Raji (cell line): ENCODE data around the gene KPNA3.

Experiments used
- POLR2A ChIP-seq: IDR thresholded peaks from 2 replicates; pipeline ENCODE4 v1.6.1; 2011; ENCODE audit warnings: low read depth, low read length, control low read depth; ENCODE audit not compliant: insufficient read depth

KPNA3 gene

DNA sequence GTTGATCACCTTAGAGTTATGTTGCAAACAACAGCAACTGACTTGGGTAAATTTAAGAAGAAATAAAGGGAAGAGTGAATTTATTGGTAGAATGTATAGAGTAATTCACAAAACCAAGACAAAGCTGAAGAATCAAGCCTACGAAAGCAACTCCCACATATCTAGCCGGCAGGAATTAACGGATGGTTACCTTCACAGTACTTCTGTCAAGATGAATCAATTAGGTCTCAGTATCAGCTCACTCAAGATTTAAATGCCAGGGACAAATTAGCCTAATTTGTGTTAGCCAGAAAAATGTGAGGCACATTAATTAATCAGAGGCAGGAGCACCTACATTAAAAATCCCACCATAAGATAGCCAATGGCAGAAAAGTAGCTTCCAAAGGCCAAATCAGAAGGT, 10.7 kb downstream of the KPNA3 start:
- TF ChIP-seq POLR2A: no peak

DNA sequence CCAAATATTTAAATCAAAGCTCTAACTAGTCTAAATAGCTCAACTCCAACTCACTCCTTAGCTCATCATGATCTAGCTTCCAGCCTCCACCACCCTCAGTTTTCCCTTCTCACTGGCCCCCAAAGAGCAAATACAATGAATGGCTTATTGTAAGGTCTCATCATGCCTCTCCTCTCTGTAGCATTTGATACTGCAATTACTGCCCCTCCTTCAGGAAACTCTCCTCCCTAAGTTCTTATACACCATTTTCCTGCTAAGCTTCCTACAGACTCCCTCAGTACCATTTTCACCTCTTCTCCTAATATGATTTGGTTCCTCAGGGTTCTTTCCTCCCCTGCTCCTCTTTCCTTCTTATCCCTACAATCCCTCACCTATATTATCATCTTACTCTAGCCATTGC, 12.8 kb downstream of the KPNA3 start:
- TF ChIP-seq POLR2A: no peak

DNA sequence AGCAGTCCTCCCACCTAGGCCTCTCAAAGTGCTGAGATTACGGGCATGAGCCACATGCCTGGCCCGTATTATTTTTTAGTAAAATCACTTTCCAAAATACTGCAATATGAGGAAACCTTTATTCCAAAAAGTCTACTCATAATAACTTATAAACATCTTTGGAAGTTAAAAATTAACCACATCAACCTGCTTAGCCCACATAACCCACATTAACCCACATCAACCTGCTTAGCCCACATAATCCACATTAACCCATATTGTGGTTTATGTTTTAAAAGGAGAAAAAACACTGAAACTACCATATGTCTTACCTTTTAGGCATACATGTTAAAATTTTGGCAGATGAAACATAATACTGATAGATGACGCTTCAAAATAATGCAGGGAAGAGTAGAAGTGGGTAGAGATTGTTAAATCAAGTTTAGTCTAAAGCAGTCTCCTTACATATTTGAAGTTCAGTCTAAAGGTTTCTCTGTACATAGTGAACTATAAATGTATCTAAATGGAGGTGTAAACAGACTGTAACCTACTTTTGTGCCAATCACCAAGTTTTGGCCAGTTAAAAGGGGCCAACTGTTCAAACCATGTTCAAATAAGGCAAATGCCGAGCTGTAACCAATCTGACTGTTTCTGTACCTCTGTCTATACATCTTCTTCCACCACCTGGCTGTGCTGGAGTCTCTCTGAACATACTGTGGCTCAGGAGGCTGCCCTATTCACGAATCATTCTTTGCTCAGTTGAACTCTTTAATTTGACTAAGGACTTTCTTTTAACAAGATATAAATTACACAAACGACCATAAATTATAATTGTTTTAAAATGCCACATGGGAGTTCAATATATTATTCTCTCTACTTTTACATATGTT, 14.5 kb downstream of the KPNA3 start:
- TF ChIP-seq POLR2A: no peak

DNA sequence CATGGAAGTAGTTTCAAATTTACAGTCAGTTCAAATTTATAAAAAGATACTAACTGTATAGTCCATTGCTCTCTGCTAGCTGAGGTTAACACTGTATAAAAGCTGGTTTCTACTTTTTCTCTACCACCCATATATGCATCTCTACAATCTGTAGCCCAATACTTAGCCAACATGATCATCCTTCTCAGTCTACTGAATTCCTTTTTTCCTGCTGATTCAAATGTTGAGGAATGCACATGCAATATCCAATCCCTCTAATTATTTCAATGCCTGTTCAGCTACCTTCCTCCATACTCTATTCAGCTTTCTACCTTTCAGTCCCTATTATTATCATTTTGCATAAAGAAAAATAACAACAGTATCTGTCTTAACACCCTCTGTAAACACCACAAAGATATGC, 15.6 kb downstream of the KPNA3 start:
- TF ChIP-seq POLR2A: no peak

DNA sequence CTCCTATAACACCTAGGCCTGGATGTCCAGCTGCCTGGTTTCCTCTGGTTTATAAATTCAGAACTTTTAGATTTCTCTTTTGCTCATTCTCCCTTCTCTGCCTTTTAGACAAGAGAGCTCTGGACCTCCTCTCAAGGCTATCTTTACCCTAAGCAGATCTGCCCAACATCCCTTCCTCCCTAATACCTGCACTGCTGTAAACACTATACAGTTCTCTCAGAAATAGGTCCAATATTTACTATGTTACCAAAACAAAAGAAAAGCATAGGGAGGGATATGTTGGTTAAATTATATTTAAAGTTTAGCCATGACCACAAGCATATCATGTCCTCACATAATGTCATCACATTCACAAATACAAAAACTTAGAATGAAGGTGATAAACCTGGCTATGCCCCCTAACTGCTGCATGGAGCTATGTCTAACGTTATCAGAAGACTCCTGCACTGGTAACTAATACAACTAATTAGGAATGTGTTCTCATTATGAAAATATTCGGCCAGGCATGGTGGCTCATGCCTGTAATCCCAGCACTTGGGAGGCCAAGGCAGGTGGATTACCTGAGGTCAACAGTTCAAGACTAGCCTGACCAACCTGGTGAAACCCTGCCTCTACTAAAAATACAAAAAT, 18.0 kb downstream of the KPNA3 start:
- no peak for TF ChIP-seq POLR2A

DNA sequence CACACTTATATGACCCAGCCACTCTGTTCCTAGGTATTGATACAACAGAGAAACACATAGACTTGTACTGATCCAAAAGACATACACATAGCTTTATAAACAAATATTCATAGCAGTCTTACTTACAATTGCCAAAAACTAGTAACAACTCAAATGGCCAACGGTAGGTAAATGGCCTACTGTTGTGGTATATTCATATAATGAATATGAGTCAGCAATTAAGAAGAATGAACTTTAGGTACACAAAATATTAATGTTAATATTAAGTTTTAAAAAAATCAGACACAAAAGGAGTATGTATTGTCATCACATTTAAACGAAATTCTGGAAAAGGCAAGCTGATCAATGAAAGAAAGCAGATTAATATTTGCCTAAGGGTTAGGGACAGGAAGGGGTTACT, 19.7 kb downstream of the KPNA3 start:
- no peak for TF ChIP-seq POLR2A

DNA sequence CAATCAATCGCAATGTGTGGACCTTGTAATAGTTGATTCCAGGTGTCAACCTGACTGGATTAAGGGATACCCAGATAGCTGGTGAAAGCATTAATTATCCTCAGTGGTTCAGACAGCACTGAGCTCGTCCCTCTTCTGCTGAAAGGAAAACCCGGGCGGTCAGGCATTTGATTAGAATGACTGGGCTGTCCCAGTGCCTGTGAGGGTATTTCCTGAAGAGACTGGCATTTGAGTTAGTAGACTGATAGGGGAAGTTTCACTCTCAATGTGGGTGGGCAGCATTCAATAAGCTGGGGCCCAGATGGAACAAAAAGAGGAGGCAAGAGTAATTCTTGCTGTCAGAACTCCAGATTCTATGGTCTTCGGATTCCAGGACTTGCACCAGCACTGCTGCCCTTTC, 31.9 kb downstream of the KPNA3 start:
- no peak for TF ChIP-seq POLR2A

DNA sequence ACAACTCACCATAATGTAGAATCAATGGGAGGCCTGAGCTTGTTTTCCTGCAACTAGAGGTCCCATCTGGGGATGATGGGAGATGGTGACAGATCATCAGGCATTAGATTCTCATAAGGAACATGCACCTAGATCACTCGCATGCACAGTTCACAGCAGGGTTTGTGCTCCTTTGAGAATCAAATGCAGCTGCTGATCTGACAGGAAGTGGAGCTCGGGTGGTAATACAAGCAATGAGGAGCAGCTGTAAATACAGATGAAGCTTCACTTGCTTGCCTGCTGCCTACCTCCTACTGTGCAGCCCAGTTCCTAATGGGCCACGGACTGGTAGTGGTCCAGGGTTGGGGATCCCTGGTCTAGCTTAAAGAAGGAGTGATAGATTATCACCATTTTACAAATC, 33.0 kb downstream of the KPNA3 start:
- no peak for TF ChIP-seq POLR2A

DNA sequence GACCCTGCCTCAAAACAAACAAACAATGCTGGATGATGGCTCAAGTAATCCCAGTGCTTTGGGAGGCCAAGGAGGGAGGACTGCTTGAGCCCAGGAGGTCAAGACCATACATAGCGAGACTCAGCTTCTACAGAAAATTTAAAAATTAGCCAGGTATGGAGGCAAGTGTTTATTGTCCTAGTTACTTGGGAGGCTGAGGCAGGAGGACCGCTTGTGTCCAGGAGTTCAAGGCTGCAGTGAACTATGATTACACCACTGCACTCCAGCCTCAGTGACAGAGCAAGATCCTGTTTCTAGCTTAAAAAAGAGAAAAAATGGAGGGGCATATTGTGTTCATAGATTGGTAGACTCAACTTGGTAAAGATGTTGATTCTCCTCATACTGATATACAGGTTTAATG, 36.2 kb downstream of the KPNA3 start:
- no peak for TF ChIP-seq POLR2A

DNA sequence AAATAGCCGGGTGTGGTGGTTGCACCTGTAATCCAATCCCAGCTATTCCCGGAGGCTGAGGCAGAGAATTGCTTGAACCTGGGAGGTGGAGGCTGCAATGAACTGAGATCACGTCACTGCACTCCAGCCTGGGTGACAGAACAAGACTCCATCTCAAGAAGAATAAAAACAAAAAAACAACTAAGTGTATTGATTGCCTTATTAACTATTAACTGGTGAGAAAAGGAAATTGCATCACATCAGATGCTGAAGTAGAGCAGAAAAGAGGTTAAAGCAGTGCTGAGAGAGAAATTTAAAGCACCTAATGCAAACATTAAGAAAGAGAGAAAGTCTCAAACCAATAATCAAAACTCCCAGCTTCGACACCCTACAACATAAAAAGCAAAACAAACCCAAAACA, 38.3 kb downstream of the KPNA3 start:
- TF ChIP-seq POLR2A: no peak

DNA sequence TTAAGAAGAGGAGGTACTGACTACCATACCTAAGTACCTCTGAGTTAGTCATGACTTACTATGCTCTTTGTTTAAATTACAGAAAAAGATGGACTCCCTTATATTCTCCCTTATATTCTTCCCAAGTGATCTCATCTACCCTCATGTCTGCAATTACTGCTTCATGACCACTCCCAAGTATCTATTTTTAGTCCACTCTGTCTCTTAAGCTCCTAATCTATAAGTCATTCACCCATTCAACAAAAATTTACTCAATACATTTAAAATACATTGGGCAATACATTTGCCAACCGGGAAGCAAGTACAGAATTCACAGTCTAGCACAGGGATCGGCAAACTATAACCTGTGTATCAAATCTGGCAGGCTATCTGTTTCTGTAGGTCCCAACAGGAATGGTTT, 42.6 kb downstream of the KPNA3 start:
- TF ChIP-seq POLR2A: no peak

DNA sequence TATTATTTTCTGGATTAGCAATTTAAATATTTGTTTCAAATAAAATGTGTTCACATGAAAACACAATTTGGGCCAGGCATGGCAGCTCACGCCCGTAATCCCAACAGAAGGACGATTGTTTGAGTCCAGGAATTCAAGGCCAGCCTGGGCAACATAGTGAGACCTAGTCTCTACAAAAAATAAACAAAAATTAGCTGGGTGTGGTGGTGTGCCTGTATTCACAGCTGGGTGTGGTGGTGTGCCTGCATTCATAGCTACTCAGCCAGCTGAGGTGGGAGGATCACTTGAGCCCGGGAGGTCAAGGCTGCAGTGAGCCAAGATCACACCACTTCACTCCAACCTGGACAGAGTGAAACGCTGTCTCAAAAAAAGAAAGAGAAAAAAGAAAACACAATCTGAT, 46.4 kb downstream of the KPNA3 start:
- no peak for TF ChIP-seq POLR2A

DNA sequence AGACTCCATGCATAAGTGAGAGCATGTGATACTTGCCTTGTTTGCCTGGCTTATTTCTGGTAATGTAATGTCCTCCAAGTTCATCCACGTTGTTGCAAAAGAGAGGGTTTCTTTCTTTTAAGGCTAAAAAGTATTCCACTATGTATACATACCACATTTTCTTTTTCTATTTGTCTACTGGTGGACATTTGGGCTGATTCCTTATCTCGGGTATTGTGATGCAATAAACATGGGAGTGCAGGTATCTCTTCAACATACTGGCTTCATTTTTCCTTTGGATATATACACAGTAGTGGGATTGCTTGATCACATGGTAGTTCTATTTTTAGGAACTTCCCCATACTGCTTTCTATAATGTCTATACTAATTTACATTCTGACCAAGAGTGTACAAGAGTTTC, 51.6 kb downstream of the KPNA3 start:
- no peak for TF ChIP-seq POLR2A

DNA sequence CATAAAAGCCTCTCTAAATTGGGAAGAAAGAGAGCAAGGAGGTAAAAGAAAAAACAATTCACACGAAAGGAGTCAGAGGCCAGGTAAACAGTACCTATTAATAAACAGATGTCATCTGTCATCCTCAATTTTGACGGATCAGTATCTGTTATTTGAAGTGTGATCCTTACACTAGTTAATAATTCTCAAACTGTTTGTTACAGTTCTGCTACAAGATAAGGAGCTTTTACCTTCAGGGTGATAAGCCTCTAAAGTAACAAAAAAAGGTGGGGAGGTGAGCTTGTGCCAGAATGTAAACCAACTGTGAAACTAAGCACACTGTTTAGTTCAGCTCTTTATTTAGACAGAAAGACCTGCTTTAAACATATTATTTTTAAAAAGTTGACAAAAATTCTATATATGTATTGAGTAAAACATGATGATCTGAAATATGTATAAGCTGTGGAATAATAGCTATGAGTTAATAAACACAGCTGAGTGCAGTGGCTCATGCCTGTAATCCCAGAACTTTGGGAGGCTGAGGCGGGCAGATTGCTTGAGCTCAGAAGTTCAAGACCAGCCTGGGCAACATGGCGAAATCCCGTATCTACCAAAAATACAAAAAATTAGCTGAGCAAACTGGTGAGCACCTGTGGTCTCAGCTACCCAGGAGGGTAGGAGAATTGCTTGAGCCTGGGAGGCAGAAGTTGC, 52.8 kb downstream of the KPNA3 start:
- no peak for TF ChIP-seq POLR2A

DNA sequence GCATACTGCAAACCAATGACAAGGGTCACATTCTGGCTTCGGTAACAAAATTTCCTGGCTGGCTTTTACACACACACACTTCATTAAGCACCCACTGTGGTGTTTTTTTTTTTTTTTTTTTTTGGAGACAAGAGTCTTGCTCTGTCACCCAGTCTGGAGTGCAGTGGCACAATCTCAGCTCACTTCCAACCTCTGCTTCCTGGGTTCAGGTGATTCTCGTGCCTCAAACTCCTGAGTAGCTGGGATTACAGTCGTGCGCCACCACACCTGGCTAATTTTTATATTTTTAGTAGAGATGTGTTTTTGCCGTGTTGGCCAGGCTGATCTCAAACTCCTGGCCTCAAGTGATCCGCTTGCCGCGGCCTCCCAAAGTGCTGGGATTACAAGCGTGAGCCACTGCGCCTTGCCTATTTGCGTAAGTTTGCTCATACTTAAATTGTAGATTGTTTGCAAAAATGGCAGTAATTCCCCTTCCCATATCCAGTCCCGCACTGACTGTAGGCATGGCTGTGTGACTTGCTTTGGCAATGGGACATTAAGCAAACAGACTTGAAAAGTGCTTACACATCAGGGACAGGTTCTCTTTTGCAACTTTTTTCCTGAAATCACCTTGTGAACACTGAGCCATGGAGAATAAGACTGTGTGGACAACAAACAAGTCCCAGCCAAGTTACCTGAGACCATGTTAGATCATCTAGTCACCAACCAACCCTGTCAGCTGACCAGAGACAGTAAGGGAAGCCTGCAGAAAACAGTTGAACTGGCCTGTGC, 59.1 kb downstream of the KPNA3 start:
- TF ChIP-seq POLR2A: no peak
